GM19463 (cell line): ENCODE measurements around the gene NPAS3.
A peak's percentile ranks its signal among the peaks of the same experiment; 100 is the strongest.

Experiments used
- ATAC-seq: cut with Tn5 transposase; IDR thresholded peaks from one replicate; pipeline ENCODE4 v1.9.1; 2021; ENCODE audit warnings: mild to moderate bottlenecking, moderate library complexity; ENCODE audit not compliant: unreplicated experiment

Gene NPAS3

DNA sequence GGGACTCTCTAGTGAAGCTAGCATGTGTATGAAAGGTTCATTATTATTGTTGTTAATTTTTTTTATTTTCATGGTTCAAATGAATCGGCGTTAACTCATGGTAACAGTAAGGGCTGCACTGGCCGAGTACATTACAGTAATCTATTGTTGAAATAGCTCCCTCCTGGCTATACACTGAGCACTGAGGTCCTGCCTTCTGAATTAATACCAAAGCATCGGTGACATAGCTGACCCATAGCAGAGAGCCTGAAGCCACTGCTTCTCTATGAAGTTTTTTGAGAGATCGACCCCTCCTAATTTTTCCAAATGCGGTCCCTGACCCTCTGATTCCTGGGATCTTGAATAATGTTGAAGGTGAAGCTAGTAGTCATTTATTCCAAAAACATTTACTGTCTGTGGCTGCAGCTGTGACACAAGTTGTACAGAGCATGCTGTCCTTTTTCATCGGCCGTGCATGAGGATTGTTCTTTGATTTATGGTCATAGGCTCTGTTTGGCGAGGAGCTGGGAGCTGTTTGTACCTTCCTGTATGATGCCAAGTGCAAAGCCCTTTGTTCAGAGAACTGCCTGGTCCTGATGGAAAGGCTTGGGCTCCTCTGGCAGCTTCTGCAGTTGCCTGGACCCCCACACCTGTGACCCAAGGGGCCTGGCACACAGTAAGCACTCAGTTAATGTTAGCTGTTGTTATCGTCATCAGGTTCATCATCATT is 525.7 kb downstream of the NPAS3 start:
- no peak for ATAC-seq

- no peak for ATAC-seq
These were observed 527.4 kb downstream of the NPAS3 start for GRCh38 chr14:33465846-33466700.

DNA sequence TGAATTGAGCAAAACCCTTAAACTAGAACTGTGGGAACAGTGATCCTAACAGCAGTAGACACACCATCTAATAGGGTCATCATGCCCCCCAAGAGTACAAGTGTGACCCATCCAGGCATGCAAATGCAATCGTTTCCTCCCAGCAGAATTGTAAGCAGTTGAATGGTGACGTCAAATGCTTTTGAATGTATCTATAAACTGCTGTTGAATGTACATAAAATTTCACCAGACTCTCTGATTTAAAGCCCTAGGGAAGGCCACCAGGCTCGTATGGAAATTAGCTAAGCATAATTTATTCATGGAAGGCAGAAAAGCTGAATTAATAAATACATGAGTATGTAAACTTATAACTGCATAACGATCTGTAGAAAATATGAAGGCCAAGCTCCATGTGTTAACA is 529.3 kb downstream of the NPAS3 start:
- ATAC-seq = no peak

DNA sequence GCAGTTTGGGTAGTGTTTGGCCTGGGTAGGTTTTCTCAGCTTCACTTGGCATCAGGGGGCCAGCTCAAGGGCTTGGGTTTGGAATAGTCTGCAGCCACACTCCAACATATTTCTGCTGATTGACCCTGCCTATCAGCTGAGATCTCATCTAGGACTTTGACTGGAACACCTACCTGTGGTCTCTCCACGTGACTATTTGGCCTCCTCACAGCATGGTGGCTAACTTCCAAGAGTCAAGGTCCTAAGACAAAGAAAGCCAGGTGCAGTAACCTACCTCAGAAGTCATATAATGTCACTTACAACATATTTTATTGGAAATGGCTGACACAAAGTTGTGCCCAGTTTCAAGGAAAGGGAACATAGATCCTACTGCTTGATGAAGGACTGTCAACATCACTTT is 531.2 kb downstream of the NPAS3 start:
- ATAC-seq = no peak

DNA sequence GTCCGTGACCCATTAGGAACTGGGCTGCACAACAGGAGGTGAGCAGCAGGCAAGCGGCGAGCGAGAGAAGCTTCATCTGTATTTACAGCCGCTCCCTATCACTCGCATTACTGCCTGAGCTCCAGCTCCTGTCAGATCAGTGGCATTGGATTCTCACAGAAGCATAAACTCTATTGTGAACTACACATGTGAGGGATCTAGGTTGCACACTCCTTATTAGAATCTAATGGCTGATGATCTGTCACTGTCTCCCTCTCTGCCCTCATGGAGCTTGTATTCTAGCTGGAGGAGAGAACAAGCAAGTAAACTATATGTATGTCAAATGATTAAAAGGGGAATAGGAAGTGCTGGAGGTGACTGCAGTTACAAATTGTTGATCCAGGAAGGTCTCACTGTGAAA is 533.1 kb downstream of the NPAS3 start:
- ATAC-seq = no peak

DNA sequence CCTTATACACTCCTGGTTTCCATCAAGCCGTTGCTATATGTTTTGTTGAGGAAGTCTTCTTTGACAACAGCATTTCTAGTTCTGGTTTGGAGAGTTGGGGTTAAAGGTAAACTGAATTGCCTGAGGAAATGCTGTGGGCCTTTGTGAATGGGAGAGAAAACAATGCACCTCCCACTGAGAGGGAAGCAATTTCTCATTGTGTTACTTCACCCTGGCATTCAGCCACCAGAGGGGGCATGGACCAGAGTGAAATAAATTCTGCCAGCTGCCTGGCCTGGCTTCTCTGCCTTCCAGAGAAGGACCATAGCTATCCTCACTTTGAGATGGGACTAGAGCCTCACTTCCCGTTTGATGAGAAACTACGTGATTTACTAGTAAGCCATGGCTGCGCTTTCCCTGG is 536.9 kb downstream of the NPAS3 start:
- ATAC-seq = peak; percentile 76

GRCh38 chr14:33477797-33478196 is 539.1 kb downstream of the NPAS3 start:
- no peak for ATAC-seq

GRCh38 chr14:33480071-33480886 is 541.6 kb downstream of the NPAS3 start:
- ATAC-seq = no peak

- no peak for ATAC-seq
These were observed 542.2 kb downstream of the NPAS3 start for GRCh38 chr14:33480887-33481184.

DNA sequence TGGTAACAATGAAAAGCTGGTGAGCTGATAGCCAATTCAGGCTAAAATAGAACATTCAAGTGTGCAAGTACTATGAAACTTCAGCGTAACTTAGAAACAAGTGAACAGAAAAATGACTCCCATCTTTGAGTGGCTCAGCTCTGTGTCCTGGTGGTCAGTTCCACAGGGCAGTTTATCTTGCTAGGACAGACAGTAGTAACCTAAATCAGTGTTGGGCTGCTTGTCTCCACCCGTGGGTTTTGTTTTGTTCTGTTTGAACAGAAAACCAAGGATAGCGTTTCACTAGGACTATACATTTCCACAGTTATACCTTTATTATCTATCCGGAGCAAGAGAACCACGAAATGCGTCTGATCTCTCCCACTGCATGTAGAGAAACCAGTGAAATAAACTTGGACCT is 544.4 kb downstream of the NPAS3 start:
- ATAC-seq = no peak

- no peak for ATAC-seq
These were observed 544.9 kb downstream of the NPAS3 start for GRCh38 chr14:33483541-33483940.

- ATAC-seq = no peak
These were observed 545.6 kb downstream of the NPAS3 start for GRCh38 chr14:33484264-33484663.

- ATAC-seq = no peak
These were observed 547.7 kb downstream of the NPAS3 start for GRCh38 chr14:33486332-33486890.

DNA sequence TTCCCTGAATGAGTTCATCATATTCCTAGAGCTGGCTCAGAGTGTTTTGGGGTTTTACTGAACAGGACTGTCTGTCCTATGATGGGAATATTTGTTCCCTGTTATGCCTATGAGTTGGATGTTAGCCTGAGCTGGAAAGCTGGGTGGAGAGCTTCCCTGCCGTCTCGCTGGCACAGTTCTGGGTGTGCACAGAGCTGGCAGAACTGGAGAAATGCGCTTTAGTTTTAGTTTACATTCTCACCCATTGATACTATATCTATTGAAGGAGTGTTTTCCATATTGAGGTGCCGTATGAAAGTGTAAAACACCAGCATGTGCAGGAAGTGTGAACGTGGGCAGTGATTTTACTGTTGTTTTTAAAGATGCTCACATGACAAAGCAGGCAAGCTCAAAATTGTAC is 549.9 kb downstream of the NPAS3 start:
- ATAC-seq = no peak

GRCh38 chr14:33490555-33490954 is 551.9 kb downstream of the NPAS3 start:
- no peak for ATAC-seq

- no peak for ATAC-seq
These were observed 552.4 kb downstream of the NPAS3 start for GRCh38 chr14:33491112-33491511.

DNA sequence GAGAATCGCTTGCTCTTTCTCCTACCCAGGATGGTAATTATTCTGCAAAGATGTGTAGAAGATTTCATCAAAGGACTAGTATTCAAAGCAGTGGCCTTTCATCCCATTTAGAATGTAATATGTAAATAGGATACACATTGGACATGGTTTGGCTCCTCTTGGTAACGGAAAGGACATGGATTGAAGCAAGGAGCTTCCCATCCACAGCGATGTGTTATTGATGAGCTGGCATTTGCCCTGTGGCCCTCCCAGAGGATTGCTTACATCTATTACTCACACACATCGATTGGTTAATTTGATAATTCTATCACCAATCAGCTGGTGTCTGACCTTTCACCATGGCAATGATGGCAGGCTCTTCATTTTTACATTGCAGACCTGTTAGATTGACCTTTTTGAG is 553.8 kb downstream of the NPAS3 start:
- no peak for ATAC-seq

DNA sequence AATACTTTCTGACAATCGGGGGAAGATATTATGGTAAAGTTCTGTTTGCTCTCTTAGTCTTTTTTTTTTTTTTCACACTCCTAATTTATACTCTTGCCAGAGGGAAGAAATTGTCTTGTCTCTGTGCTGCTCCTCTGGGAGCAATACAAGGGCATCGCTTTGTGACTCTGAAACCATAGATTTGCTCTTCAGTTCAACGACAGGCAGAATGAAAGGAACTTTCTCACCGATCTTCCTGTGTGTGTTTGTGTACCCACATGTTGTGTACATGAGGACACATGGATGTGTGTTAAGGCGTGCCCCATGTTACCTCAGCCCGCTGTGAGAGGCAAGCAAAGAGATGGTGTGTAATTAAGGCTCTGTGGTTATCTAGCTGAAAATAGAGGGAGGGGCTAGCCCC is 554.6 kb downstream of the NPAS3 start:
- ATAC-seq = no peak

GRCh38 chr14:33493990-33494389 is 555.3 kb downstream of the NPAS3 start:
- ATAC-seq = no peak

- no peak for ATAC-seq
These were observed 561.0 kb downstream of the NPAS3 start for GRCh38 chr14:33499687-33500086.
